Measurements from ENCODE around the gene VPS13D. TPM values are rescaled to one million over a fixed set of nuclear protein-coding genes. Genes with fewer than 3 reads are reported as not detected.

Gene VPS13D
- total RNA-seq, 1 donor from 2014 or later: 88.9 TPM

- no peak for DNase-seq (ENCODE audit: extremely low spot score in 2 of 2)
- Histone ChIP-seq H3K27ac (no peak overlapping the region), H3K4me1 (peaks cover 7% of the 10 kb centered on the region), H3K36me3 (peaks cover 0 to 33% of the 10 kb centered on the region in 2 donors), H3K9me3 (no peaks in the 10 kb centered on the region), H3K27me3 (no peaks in the 10 kb centered on the region), H3K4me3 (no peak overlapping the region)
- intact Hi-C loops (cut with DNase I): no loop called here
- TF ChIP-seq POLR2A (IDR thresholded peaks at IDR 0.05): no peak
- TF ChIP-seq CTCF (IDR thresholded peaks at IDR 0.05): no peak
- TF ChIP-seq POLR2AphosphoS5 (IDR thresholded peaks at IDR 0.05; ENCODE audit: insufficient read depth in 1 of 2, low read depth in 1 of 2): no peak
Observed at GRCh38 chr1:12400027-12400693, 170.3 kb downstream of the VPS13D start.

GRCh38 chr1:12402159-12402673 is 172.4 kb downstream of the VPS13D start:
- DNase-seq (ENCODE audit: extremely low spot score in 2 of 2): no peak
- Histone ChIP-seq H3K4me3 (no peak overlapping the region), H3K9me3 (no peaks in the 10 kb centered on the region), H3K27me3 (no peaks in the 10 kb centered on the region), H3K36me3 (peaks cover 0 to 38% of the 10 kb centered on the region in 2 donors), H3K27ac (no peak overlapping the region), H3K4me1 (peaks cover 26% of the 10 kb centered on the region)
- intact Hi-C loops (cut with DNase I): no loop called here
- TF ChIP-seq CTCF (IDR thresholded peaks at IDR 0.05): no peak
- TF ChIP-seq POLR2A (IDR thresholded peaks at IDR 0.05): no peak
- no peak for TF ChIP-seq POLR2AphosphoS5 (IDR thresholded peaks at IDR 0.05; ENCODE audit: insufficient read depth in 1 of 2, low read depth in 1 of 2)

- no peaks in the 10 kb centered on the region for H3K27me3 ChIP-seq
- H3K9me3 ChIP-seq: no peaks in the 10 kb centered on the region
- no peak for DNase-seq (ENCODE audit: extremely low spot score in 2 of 2)
- TF ChIP-seq POLR2A (IDR thresholded peaks at IDR 0.05) (no peak), CTCF (IDR thresholded peaks at IDR 0.05) (no peak), POLR2AphosphoS5 (IDR thresholded peaks at IDR 0.05; ENCODE audit: insufficient read depth in 1 of 2, low read depth in 1 of 2) (no peak)
- no peak overlapping the region for H3K4me3 ChIP-seq
- no peak overlapping the region for H3K27ac ChIP-seq
- H3K36me3 ChIP-seq: peaks cover 0 to 38% of the 10 kb centered on the region in 2 donors
- intact Hi-C loops (cut with DNase I): no loop called here
- H3K4me1 ChIP-seq: peaks cover 33% of the 10 kb centered on the region
Observed at GRCh38 chr1:12402842-12403241, 173.0 kb downstream of the VPS13D start.

GRCh38 chr1:12404918-12405317 is 175.1 kb downstream of the VPS13D start:
- H3K27me3 ChIP-seq: no peaks in the 10 kb centered on the region
- H3K9me3 ChIP-seq: no peaks in the 10 kb centered on the region
- intact Hi-C loops (cut with DNase I): loop anchor here (5.0 kb wide), 1 partner anchor 212 kb away; the partner anchor contains the start of gene DHRS3
- TF ChIP-seq POLR2A (IDR thresholded peaks at IDR 0.05) (no peak), CTCF (IDR thresholded peaks at IDR 0.05) (no peak), POLR2AphosphoS5 (IDR thresholded peaks at IDR 0.05; ENCODE audit: insufficient read depth in 1 of 2, low read depth in 1 of 2) (no peak)
- DNase-seq (ENCODE audit: extremely low spot score in 2 of 2): no peak
- peaks cover 0 to 38% of the 10 kb centered on the region in 2 donors for H3K36me3 ChIP-seq
- peaks cover 44% of the 10 kb centered on the region for H3K4me1 ChIP-seq
- peak overlapping the region; percentile 65 for H3K27ac ChIP-seq
- H3K4me3 ChIP-seq: no peak overlapping the region

Measured in vagina (tissue), 2 donors.